ENCODE data around the gene PGC.

PGC gene

GRCh38 chr6:41714556-41715273 is 32.5 kb downstream of the PGC start:
- DNase-seq = no peak

GRCh38 chr6:41713650-41714291 is 33.4 kb downstream of the PGC start:
- no peak for DNase-seq

- no peak for DNase-seq
Observed at GRCh38 chr6:41713159-41713649, 34.0 kb downstream of the PGC start.

- DNase-seq = no peak
Observed at GRCh38 chr6:41712651-41713103, 34.5 kb downstream of the PGC start.

GRCh38 chr6:41711323-41712038 is 35.7 kb downstream of the PGC start:
- DNase-seq = no peak

GRCh38 chr6:41709375-41709774 is 37.8 kb downstream of the PGC start:
- DNase-seq = no peak

GRCh38 chr6:41708856-41709255 is 38.3 kb downstream of the PGC start:
- DNase-seq = no peak

GRCh38 chr6:41707565-41708200 is 39.5 kb downstream of the PGC start:
- DNase-seq = no peak

GRCh38 chr6:41706876-41707564 is 40.2 kb downstream of the PGC start:
- no peak for DNase-seq

GRCh38 chr6:41705996-41706835 is 41.0 kb downstream of the PGC start:
- DNase-seq = no peak

- DNase-seq = no peak
Observed at GRCh38 chr6:41705311-41705995, 41.7 kb downstream of the PGC start.

- DNase-seq = no peak
Observed at GRCh38 chr6:41704656-41705310, 42.4 kb downstream of the PGC start.

- no peak for DNase-seq
Observed at GRCh38 chr6:41704028-41704427, 43.2 kb downstream of the PGC start.

GRCh38 chr6:41702771-41703494 is 44.3 kb downstream of the PGC start:
- no peak for DNase-seq

GRCh38 chr6:41702089-41702745 is 45.0 kb downstream of the PGC start:
- DNase-seq = no peak

GRCh38 chr6:41700463-41701347 is 46.5 kb downstream of the PGC start:
- DNase-seq = peak; percentile 36

- DNase-seq = no peak
Observed at GRCh38 chr6:41699063-41699462, 48.1 kb downstream of the PGC start.
